Measurements from ENCODE around the gene UBXN6.

The UBXN6 gene

DNA sequence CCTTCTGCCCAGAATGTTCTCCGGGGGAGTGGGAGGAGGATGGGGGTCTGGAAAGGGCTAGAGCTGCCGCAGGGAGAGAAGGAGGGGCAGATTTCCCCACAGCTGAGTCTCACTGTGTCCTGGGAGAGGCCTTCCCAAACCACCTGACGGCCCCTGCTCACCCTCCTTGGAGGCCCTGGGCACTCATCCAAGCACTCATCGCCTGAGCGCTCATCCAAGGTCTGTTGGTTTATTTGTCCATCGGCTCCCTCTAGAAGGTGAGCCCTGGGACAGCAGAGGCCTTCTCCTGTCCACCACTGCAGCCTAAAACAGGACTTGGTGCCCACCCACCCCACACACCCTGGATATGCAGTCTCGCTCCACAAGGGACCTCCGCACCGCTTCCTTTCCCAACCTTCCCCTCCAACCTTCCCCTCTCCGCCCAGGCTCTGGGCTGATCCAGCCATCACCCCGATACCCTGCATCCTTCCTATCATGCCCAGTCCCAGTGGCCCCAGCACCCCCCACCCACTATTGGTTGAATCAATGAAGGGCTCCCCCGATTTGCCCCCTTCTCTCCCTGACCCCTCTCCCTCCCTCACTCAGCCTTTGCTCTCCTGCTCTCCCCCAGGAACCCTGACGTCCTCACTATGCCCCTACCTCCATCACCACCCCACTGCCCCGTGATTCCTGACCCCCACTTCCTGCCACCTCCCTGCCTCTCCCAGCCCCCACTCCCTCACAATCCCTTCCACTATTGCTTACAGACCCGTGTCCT is 1.7 kb downstream of the UBXN6 start:
- peak; percentile 67 for DNase-seq

DNA sequence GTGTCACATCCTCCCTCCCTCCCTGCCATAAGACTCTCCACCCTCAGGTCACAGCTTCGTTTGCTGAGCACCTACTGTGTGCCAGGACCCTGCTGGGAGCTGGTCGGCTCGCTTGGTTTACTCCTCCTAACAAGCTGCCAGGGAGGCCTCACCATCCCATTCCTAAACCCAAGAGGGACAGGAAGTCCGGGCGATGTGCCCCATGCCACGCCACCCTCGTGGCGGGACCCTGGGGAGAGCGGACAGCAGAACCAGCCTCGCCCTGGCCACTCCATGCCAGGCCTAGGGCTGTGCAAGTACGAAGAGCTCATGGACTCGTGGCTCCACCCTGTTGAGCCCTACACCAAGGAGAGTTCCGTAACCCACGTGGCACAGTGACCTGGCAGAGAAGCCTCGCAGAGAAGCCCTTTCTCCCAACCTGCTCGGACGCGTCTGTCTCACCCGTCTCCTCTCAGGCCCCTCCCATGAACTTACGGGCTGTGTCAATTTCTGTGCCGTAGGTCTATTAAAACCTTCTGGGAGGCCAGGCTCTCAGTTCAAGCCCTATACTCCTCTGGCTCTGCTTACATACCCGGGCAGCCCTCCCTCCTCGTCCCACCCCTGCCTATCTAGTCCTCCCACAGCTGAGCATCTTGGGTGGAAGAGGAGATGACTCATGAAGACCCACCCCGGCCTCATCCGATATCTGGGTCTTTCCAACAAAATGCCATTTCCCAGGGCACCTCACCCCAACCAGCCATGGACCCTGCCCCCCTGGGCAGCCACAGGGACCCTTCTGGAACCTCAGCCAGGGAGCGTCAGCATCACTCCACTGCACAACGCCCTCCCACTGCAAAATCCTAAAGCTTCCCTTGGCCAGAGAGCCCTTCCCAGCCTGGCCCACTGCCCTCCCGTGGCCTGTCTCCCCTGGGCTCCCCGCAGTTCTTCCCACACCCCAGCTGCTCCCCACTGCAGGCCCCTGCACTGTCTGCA is 2.6 kb downstream of the UBXN6 start:
- DNase-seq = no peak

- no peak for DNase-seq
These were observed 4.1 kb downstream of the UBXN6 start for GRCh38 chr19:4453232-4454179.

GRCh38 chr19:4452230-4452990 is 5.2 kb downstream of the UBXN6 start:
- DNase-seq = no peak

DNA sequence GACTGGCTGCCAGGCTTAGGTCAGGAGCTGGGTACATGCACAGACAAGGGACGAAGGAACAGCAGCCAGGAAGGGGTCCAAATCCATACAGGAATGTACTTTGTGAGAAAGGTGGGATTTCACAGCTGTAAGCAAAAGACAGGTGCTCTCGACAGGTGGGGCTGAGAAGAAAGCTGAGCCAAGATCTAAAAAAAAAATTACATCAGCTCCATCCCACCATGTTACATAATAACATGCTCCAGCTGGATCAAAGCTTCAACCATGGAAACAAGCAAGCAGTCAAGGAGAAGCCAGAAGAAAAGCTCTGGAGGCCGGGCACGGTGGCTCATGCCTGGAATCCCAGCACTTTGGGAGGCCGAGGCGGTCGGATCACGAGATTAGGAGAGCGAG is 8.0 kb downstream of the UBXN6 start:
- DNase-seq = no peak

GRCh38 chr19:4449022-4449638 is 8.5 kb downstream of the UBXN6 start:
- peak; percentile 83 for DNase-seq

DNA sequence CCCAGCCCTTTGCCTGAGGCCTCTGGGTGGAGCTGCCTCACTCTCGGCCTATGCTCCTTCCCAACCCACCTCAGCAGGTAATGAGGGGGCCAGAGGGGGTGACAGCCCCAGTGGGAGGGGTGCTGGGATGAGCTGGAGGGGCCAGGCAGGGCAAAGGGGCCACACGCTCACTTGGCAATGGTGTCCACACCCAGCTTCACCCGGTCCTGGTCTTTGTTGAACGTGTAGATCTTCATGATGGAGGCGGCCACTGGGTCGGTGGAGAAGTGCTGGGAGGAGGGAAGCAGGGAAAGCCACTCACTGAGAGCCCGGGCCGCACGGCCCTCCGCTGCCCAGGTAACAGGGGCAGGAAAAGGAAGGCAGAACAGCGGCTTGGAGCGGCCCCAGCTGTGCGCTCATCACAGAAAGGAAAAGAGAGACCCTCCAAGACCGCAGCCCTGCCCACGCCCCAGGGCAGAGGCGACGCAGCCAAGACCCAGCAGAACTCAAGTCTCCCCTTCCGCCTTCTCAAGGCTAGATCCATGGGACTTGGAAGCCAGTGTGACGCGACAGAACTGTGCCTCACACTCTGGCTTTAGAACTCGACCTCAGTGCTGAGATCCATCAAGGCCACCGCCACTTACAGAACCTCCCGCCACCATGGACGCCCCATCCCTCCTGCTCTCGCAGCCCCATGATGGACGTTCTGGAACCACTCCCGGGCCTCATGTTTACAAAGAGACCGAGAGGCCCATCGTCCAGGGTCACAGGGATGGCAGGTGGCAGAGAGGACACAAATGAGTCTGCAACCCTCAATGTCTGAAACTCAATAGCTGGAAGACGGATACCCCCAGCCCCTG is 9.2 kb downstream of the UBXN6 start:
- DNase-seq = peak; percentile 83

- no peak for DNase-seq
These were observed 10.1 kb downstream of the UBXN6 start for GRCh38 chr19:4447327-4448146.

GRCh38 chr19:4446704-4447200 is 10.8 kb downstream of the UBXN6 start:
- no peak for DNase-seq

DNA sequence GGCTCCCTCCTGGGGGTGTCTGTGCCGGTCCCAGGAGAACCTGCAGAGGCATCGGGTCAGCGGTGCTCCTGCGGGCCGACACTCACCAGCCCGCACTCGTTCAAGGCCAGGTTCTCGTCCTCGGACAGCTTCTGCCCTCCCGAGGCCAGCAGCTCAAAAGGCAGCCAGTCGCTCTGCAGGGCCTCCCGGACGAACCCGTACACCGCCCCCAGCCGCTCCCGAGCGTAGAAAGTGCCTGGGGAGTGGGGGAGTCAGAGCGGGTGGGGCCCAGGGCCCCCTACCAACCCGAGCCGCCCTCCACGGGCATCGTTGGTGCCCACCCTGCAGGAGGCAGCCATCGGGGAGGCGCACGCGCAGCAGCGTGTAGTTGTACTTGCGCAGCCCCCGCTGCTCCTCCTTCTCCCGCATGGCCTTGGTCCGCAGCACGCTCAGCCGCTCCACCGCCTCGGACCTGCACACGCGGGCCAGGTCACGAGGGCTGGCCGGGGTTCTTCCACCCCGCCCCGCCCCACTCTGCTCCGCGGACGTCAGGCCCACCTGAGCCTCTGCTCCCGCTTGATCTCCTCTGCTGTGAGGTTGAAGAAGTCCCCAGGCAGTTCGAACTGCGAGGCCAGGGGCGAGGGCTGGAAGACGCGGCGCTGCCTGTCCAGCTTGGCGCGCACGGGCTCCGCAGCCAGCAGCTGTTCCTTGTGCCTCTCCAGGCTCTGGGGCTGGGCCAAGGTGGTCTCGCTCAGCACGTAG is 11.5 kb downstream of the UBXN6 start:
- DNase-seq = no peak

GRCh38 chr19:4444765-4445741 is 12.5 kb downstream of the UBXN6 start:
- DNase-seq = no peak

- no peak for DNase-seq
These were observed 13.4 kb downstream of the UBXN6 start for GRCh38 chr19:4443966-4444764.

- DNase-seq = no peak
These were observed 14.4 kb downstream of the UBXN6 start for GRCh38 chr19:4443188-4443587.

DNA sequence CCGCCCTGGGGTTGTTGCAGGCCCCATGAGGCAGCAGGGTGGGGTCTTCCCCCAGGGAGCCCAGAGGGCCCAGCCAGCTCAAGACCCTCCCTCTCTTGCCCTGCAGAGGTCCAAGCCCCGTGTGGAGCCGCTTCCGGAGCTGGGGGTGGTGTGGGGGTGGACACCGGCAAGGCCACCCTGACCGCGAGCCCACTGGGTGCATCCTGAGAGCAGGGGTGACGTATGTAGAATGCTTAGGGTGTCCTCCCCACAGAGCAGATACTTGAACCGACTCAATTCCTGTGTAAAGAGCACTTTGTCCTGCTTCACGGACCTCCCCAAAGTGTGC is 14.8 kb downstream of the UBXN6 start:
- DNase-seq = no peak

DNA sequence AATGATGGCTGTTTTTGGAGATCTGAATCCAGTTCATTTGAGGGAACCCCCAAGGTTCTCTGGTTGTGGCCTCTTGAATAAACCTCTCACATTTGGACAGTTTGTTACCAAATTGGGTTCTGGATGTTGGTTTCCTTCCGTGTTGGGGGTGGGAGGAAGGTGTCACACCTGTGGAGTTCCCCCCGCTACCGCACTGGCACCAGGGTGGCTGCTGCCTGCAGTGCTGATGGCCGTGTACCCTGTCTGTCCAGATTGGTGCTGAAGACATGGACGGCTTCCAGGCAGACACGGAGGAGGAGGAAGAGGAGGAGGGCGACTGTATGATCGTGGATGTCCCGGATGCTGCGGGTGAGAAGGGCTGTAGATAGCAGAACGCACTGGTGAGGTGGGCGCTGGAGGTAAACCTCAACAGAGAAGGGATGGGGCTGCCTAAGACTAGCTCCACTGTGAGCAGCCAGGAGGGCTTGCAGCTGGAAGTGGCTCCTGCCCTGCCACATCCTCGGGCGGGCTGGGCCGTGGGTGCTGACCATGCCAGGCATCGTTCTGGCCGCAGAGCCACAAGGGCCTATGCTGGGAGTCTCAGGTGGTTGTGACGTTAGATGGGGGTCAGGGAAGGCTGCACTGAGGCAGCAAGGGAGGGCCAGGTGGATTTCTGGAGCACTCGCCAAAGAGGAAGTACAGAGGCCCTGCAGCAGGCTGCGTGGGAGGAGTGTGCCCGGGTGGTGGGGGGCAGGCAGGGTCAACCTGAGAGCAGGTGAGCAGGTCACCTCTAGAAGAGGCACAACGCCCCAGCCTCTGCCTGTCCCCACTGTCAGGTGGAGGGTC is 15.4 kb downstream of the UBXN6 start:
- no peak for DNase-seq

DNA sequence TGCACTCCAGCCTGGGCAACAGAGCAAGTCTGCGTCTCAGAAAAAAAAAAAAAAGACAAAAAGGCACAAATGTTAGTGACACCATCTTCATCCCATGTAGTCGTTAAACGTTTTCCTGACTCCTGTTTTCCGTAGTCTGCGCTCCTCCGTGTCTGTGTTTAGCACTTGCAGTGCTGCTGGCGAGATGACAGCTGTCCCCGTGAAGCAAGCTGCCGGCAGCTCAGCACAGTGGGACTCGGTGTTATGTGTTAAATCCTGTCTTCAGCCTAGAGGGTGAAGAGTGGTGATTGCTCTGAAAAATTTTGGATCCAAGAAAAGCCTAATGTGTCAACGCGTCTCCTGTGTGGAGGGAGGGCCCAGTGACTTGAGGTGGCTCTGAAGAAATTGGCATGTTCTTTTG is 18.4 kb downstream of the UBXN6 start:
- no peak for DNase-seq
